ENCODE data around the gene ELANE.
"Not testable (repeated sequence)": the region's sequence is repeated elsewhere in the genome, so short reads cannot be mapped to it uniquely, and the experiment has no call there.

The ELANE gene

DNA sequence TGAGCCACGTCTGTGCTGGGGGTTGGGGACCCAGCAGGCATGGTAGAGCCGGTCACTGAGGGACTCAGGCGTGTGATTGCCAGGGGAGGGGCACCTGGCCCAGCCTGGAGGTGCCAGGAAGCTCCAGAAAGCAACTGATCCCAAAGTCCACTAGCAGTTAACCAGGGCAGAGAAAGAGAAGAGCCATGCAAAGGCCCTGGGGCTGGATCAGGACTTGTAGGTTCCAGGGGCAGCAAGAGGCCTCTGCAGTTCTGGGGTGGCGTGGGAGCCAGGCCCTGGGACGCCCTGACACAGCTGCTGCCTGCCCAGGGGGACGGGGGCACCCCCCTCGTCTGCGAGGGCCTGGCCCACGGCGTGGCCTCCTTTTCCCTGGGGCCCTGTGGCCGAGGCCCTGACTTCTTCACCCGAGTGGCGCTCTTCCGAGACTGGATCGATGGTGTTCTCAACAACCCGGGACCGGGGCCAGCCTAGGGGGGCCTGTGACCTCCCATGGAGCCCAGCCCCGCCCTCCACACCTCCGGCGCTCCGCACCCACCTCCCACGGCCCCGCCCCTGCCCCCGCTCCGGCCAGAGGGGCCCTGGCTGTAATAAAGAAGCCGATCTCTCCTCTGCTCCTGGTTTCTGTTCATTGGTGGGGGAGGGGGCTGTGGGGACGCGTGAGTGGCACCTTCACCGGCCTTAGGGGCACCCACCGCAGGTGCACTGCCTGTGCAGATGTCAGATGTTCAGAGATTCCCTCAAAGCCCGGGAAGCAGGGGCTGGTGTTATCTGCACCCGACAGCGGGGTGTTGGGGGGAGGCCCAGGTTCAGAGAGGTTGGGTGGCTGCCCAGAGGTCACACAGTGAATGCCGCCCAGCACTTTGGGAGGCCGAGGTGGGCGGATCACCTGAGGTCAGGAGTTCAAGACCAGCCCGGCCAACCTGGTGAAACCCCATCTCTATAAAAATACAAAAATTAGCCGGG lies 20.4 kb upstream of the ELANE start:
- Histone ChIP-seq H3K9me3 (ENCODE audit: severe bottlenecking) (no peaks in the 10 kb centered on the region), H3K4me3 (ENCODE audit: severe bottlenecking) (no peak overlapping the region), H3K27ac (ENCODE audit: poor library complexity, severe bottlenecking) (no peak overlapping the region), H3K36me3 (ENCODE audit: low read depth) (no peaks in the 10 kb centered on the region), H3K27me3 (ENCODE audit: insufficient read depth, poor library complexity, severe bottlenecking) (peaks cover 3% of the 10 kb centered on the region), H3K4me1 (ENCODE audit: insufficient read depth, poor library complexity, severe bottlenecking) (no peaks in the 10 kb centered on the region)
- TF ChIP-seq, protein P1, sequence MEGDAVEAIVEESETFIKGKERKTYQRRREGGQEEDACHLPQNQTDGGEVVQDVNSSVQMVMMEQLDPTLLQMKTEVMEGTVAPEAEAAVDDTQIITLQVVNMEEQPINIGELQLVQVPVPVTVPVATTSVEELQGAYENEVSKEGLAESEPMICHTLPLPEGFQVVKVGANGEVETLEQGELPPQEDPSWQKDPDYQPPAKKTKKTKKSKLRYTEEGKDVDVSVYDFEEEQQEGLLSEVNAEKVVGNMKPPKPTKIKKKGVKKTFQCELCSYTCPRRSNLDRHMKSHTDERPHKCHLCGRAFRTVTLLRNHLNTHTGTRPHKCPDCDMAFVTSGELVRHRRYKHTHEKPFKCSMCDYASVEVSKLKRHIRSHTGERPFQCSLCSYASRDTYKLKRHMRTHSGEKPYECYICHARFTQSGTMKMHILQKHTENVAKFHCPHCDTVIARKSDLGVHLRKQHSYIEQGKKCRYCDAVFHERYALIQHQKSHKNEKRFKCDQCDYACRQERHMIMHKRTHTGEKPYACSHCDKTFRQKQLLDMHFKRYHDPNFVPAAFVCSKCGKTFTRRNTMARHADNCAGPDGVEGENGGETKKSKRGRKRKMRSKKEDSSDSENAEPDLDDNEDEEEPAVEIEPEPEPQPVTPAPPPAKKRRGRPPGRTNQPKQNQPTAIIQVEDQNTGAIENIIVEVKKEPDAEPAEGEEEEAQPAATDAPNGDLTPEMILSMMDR (IDR thresholded peaks at IDR 0.05; ENCODE audit: poor library complexity, severe bottlenecking) = no peak
- no peak for ATAC-seq (ENCODE audit: low read depth)
- no peak for DNase-seq (ENCODE audit: low spot score)

DNA sequence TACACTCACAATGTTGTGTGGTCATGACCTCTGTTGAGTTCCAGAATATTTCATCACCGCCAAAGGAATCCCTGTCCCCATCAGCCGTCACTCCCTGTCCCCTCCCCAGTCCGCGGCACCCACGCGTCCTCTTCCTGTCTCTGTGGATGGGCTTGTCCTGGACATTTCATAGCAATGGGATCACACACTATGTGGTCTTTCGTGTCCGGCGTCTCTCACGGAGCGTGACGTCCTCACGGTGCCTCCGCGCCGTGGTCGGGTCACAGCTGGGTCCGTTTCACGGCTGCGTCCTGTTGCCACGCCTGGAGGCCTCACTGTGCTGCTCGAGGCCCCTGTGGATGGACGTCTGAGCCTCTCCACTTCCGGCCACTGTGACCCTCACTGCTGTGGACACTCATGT lies 17.9 kb upstream of the ELANE start:
- H3K27me3 ChIP-seq (ENCODE audit: insufficient read depth, poor library complexity, severe bottlenecking) = peaks cover 5% of the 10 kb centered on the region
- TF ChIP-seq, protein P1 (IDR thresholded peaks at IDR 0.05; ENCODE audit: poor library complexity, severe bottlenecking) = no peak

DNA sequence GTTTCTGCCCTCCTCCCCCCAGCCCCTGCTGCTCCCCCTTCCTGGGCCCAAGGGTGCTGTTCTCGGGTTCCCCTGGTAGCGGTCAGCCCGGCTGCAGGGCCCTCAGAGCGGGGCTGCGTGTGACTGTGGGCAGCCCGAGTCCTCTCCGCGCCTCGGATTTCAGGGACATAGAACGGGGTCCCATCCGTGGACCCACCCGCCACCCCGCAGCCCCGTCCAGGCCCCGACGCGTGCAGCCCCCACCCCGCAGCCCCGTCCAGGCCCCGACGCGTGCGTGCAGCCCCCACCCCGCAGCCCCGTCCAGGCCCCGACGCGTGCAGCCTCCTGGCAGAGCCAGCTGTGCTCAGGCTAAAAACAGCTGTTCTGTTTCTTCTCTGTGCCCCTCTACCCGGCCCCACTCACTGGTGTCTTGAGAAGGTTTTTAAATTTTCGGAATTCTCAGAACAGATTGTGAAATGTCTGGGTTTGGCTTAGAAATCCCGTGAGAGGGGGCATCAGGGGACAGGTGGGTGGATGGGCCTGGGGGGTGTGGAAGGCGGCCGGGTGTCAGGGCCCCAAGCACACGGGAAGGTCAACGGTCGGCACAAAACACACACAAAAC lies 16.8 kb upstream of the ELANE start:
- DNase-seq (ENCODE audit: low spot score) (peak; percentile 61), ATAC-seq (ENCODE audit: low read depth) (no peak)
- Histone ChIP-seq H3K4me3 (ENCODE audit: severe bottlenecking) (no peak overlapping the region), H3K4me1 (ENCODE audit: insufficient read depth, poor library complexity, severe bottlenecking) (no peaks in the 10 kb centered on the region), H3K36me3 (ENCODE audit: low read depth) (no peaks in the 10 kb centered on the region), H3K9me3 (ENCODE audit: severe bottlenecking) (no peaks in the 10 kb centered on the region), H3K27ac (ENCODE audit: poor library complexity, severe bottlenecking) (no peak overlapping the region), H3K27me3 (ENCODE audit: insufficient read depth, poor library complexity, severe bottlenecking) (peaks cover 5% of the 10 kb centered on the region)
- TF ChIP-seq, protein P1 (IDR thresholded peaks at IDR 0.05; ENCODE audit: poor library complexity, severe bottlenecking) = no peak

More for the DNA sequence above, 17.9 kb upstream of the ELANE start:
- Histone ChIP-seq H3K27ac (ENCODE audit: poor library complexity, severe bottlenecking) (no peak overlapping the region), H3K9me3 (ENCODE audit: severe bottlenecking) (no peaks in the 10 kb centered on the region), H3K4me1 (ENCODE audit: insufficient read depth, poor library complexity, severe bottlenecking) (no peaks in the 10 kb centered on the region), H3K36me3 (ENCODE audit: low read depth) (no peaks in the 10 kb centered on the region), H3K4me3 (ENCODE audit: severe bottlenecking) (no peak overlapping the region)
- no peak for DNase-seq (ENCODE audit: low spot score)
- ATAC-seq (ENCODE audit: low read depth) = no peak

DNA sequence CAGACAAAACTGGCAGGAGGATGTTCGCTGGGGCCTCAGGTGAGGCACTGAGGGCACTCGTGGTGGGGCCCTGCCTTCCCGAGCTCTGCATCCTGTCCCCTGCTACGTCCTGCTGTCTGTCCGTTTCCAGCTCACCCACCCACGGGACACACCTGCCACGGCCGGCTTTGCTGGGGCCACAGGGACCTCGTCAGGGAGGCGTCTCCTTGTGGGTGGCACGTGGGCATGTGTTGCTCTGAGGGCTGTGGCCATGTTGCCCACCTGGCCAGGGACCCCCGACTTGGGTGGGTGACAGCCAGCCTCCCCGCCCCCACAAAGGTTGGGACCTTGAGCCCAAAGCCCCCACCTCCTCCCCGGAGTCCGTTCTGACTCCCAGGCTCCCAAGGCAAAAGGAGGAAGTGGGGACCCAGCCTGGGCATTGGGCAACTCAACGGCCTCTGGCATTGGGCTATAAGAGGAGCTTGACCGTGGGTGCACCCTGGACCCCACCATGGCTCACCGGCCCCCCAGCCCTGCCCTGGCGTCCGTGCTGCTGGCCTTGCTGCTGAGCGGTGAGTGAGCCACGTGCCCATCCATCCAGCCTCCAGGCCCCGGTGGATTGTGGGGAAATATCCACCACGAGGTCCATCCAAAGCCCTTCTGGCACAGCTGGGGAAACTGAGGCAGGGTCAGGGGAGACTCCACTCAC lies 11.4 kb upstream of the ELANE start, which contains the start of gene PRTN3:
TSS of gene PRTN3 (plus strand) at position 481 of the 688 bp plus-strand sequence. CDS start at position 491, 10 bp downstream.
- Histone ChIP-seq H3K27me3 (ENCODE audit: insufficient read depth, poor library complexity, severe bottlenecking) (peaks cover 30% of the 10 kb centered on the region), H3K27ac (ENCODE audit: poor library complexity, severe bottlenecking) (no peak within 1 kb of the TSS), H3K36me3 (ENCODE audit: low read depth) (no peaks in the 10 kb centered on the region), H3K9me3 (ENCODE audit: severe bottlenecking) (no peaks in the 10 kb centered on the region), H3K4me3 (ENCODE audit: severe bottlenecking) (no peak within 1 kb of the TSS), H3K4me1 (ENCODE audit: insufficient read depth, poor library complexity, severe bottlenecking) (no peaks in the 10 kb centered on the region)
- ATAC-seq (ENCODE audit: low read depth) (no peak), DNase-seq (ENCODE audit: low spot score) (no peak)
- TF ChIP-seq, protein P1 (IDR thresholded peaks at IDR 0.05; ENCODE audit: poor library complexity, severe bottlenecking) = no peak

DNA sequence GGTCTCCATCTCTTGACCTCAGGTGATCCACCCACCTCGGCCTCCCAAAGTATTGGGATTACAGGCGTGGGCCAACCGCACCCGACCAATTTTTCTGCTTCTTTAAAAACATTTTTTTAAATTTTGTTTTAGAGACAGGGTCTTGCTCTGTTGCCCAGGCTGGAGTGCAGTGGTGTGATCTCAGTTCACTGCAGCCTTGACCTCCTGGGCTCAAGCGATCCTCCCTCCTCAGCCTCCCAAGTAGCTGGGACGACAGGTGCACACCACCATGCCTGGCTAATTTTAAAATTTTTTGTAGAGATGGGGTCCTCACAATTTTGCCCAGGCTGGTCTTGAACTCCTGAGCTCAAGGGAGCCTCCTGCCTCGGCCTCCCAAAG lies 9.3 kb upstream of the ELANE start:
- ATAC-seq (ENCODE audit: low read depth); H3K4me3 ChIP-seq (ENCODE audit: severe bottlenecking): not testable (repeated sequence)
- peaks cover 37% of the 10 kb centered on the region for H3K27me3 ChIP-seq (ENCODE audit: insufficient read depth, poor library complexity, severe bottlenecking)

More for the DNA sequence above, 9.3 kb upstream of the ELANE start:
- H3K9me3 ChIP-seq (ENCODE audit: severe bottlenecking); H3K36me3 ChIP-seq (ENCODE audit: low read depth); DNase-seq (ENCODE audit: low spot score); H3K4me1 ChIP-seq (ENCODE audit: insufficient read depth, poor library complexity, severe bottlenecking); H3K27ac ChIP-seq (ENCODE audit: poor library complexity, severe bottlenecking): not testable (repeated sequence)
